Left lung (tissue), 10 donors: ENCODE results near the gene RELT. TPM values are rescaled to one million over a fixed set of nuclear protein-coding genes. Genes with fewer than 3 reads are reported as not detected.

ENCODE experiments used
- ATAC-seq: fragments of 200-7000 bp; cut with Tn5 transposase; one replicate; pipeline ENCODE4 v1.9.1; 2020; ENCODE audit warnings: moderate library complexity
- DNase-seq, 4 donors: peaks; one replicate each; pipeline ENCODE4 v3.0.0-alpha.2; 2013 to 2020
- H3K27ac ChIP-seq, 2 donors: fragments of 200-600 bp; sonication (generic) in 1 of 2; one replicate each; pipeline versions ENCODE4 v1.5.0 to v1.8.0; 2020 to 2021
- H3K27me3 ChIP-seq, 2 donors: fragments of 200-600 bp; sonication (generic) in 1 of 2; one replicate each; pipeline versions ENCODE4 v1.5.0 to v1.8.0; 2020 to 2021
- H3K36me3 ChIP-seq, 2 donors: fragments of 200-600 bp; sonication (generic) in 1 of 2; one replicate each; pipeline versions ENCODE4 v1.5.0 to v1.8.0; 2020 to 2021
- H3K4me1 ChIP-seq, 2 donors: fragments of 200-600 bp; one replicate each; pipeline ENCODE4 v1.8.0; 2021
- H3K4me3 ChIP-seq, 2 donors: fragments of 200-600 bp; sonication (generic) in 1 of 2; one replicate each; pipeline versions ENCODE4 v1.5.0 to v1.8.0; 2020 to 2021; ENCODE audit warnings: mild to moderate bottlenecking in 1 of 2
- H3K9me3 ChIP-seq, 2 donors: fragments of 200-600 bp; sonication (generic) in 1 of 2; one replicate each; pipeline versions ENCODE4 v1.5.0 to v1.8.0; 2020 to 2021
- CTCF ChIP-seq, 2 donors: fragments of 200-600 bp; sonication (generic) in 1 of 2; IDR thresholded peaks; one replicate each; pipeline versions ENCODE4 v1.5.0 to v1.8.0; 2021; ENCODE audit warnings: antibody characterized with exemption in 2 of 2
- intact Hi-C, 2 donors: fragments of 100-400 bp; cut with DNase I; formaldehyde crosslinking; loops; one replicate each; pipeline versions ENCODE4 v1.11.2 to v1.14.2; 2022
- polyA plus RNA-seq, 6 donors: library from polyadenylated mRNA; unstranded; fragments of 120-200 nt; gene quantifications; one replicate each; pipeline ENCODE4 v1.2.1, GENCODE V29; 2013; ENCODE audit not compliant: insufficient read length in 6 of 6
- total RNA-seq, 2 donors: library from RNA; stranded (reverse); fragmentation: NEBNext Ultra II Directional; extraction: Animal tissue kit (Norgen Biotek cat#: 25700); gene quantifications; one replicate each; pipeline ENCODE4 v1.2.1, GENCODE V29; 2021
- donor health status: DM: no; HTN: yes; CAD: no.
- donor health status: DM: no; HTN: no; CAD: no.

RELT gene
- total and polyA plus RNA-seq, 8 donors: 2.7 to 30.7 (median 4.0) TPM

- Histone ChIP-seq H3K27ac (peak overlapping the region; percentile 30 to 57), H3K4me1 (peaks cover 12 to 39% of the 10 kb centered on the region in 2 donors), H3K4me3 (no peak overlapping the region), H3K9me3 (no peaks in the 10 kb centered on the region), H3K36me3 (peaks cover 0 to 43% of the 10 kb centered on the region in 2 donors), H3K27me3 (no peaks in the 10 kb centered on the region)
- no peak for DNase-seq
- ATAC-seq: peak; percentile 35
- intact Hi-C loops: no loop called here
- TF ChIP-seq CTCF (IDR thresholded peaks at IDR 0.05): no peak
Observed at GRCh38 chr11:73414977-73415651, 38.9 kb downstream of the RELT start.

GRCh38 chr11:73415854-73416615 is 39.8 kb downstream of the RELT start:
- Histone ChIP-seq H3K36me3 (peaks cover 0 to 38% of the 10 kb centered on the region in 2 donors), H3K4me1 (peaks cover 12 to 39% of the 10 kb centered on the region in 2 donors), H3K27ac (peak overlapping the region; percentile 8 to 30), H3K9me3 (no peaks in the 10 kb centered on the region), H3K27me3 (no peaks in the 10 kb centered on the region), H3K4me3 (no peak overlapping the region)
- DNase-seq: no peak
- intact Hi-C loops: no loop called here
- no peak for TF ChIP-seq CTCF (IDR thresholded peaks at IDR 0.05)
- no peak for ATAC-seq

- no peak for TF ChIP-seq CTCF (IDR thresholded peaks at IDR 0.05)
- ATAC-seq (peak; percentile 20), DNase-seq (no peak)
- H3K4me3 ChIP-seq: no peak overlapping the region
- intact Hi-C loops: no loop called here
- H3K27ac ChIP-seq: no peak overlapping the region
- H3K36me3 ChIP-seq: peaks cover 0 to 30% of the 10 kb centered on the region in 2 donors
- H3K9me3 ChIP-seq: no peaks in the 10 kb centered on the region
- H3K4me1 ChIP-seq: peaks cover 12 to 39% of the 10 kb centered on the region in 2 donors
- no peaks in the 10 kb centered on the region for H3K27me3 ChIP-seq
Observed at GRCh38 chr11:73416786-73417185, 40.6 kb downstream of the RELT start.

- no peaks in the 10 kb centered on the region for H3K9me3 ChIP-seq
- intact Hi-C loops: no loop called here
- no peaks in the 10 kb centered on the region for H3K27me3 ChIP-seq
- H3K27ac ChIP-seq: peak overlapping the region in 1 of 2 donors; percentile 14
- no peak for ATAC-seq
- DNase-seq: no peak
- peaks cover 1 to 23% of the 10 kb centered on the region in 2 donors for H3K4me1 ChIP-seq
- TF ChIP-seq CTCF (IDR thresholded peaks at IDR 0.05): no peak
- peaks cover 0 to 23% of the 10 kb centered on the region in 2 donors for H3K36me3 ChIP-seq
- no peak overlapping the region for H3K4me3 ChIP-seq
Observed at GRCh38 chr11:73420136-73420535, 43.9 kb downstream of the RELT start.

GRCh38 chr11:73422886-73423285 is 46.7 kb downstream of the RELT start:
- intact Hi-C loops: no loop called here
- ATAC-seq (no peak), DNase-seq (no peak)
- Histone ChIP-seq H3K4me3 (no peak overlapping the region), H3K27me3 (no peaks in the 10 kb centered on the region), H3K9me3 (no peaks in the 10 kb centered on the region), H3K4me1 (peaks cover 3 to 25% of the 10 kb centered on the region in 2 donors), H3K27ac (no peak overlapping the region), H3K36me3 (peaks cover 0 to 23% of the 10 kb centered on the region in 2 donors)
- TF ChIP-seq CTCF (IDR thresholded peaks at IDR 0.05): no peak
